Pancreas (tissue), 10 donors: ENCODE data around the gene SPO11. TPM values are rescaled to one million over a fixed set of nuclear protein-coding genes. Genes with fewer than 3 reads are reported as not detected.

ENCODE experiments used
- ATAC-seq, 4 donors: fragments of 200-7000 bp; cut with Tn5 transposase; one replicate each; pipeline versions ENCODE4 v1.8.0 to v1.9.1; 2020; ENCODE audit warnings: mild to moderate bottlenecking in 4 of 4, moderate library complexity in 4 of 4
- DNase-seq, 6 donors: peaks; one replicate each; pipeline ENCODE4 v3.0.0-alpha.2; 2020
- FAIRE-seq: peaks from 2 replicates; lab custom pipeline; 2012; peaks lifted over from hg19 to GRCh38; lab: Jason Lieb, UNC
- H3K27ac ChIP-seq, 4 donors: fragments of 200-600 bp; sonication (generic); 1 replicate in 3 of 4; 2 replicates in 1 of 4; pipeline versions ENCODE4 v1.5.0 to v1.8.0; 2020
- H3K27me3 ChIP-seq, 4 donors: fragments of 200-600 bp; one replicate each; pipeline ENCODE4 v1.8.0; 2021
- H3K36me3 ChIP-seq, 3 donors: fragments of 200-600 bp; sonication (generic) in 1 of 3; one replicate each; pipeline versions ENCODE4 v1.5.0 to v1.8.0; 2020 to 2021
- H3K4me1 ChIP-seq, 3 donors: fragments of 200-600 bp; one replicate each; pipeline ENCODE4 v1.8.0; 2021
- H3K4me3 ChIP-seq, 4 donors: fragments of 200-600 bp; sonication (generic) in 2 of 4; one replicate each; pipeline versions ENCODE4 v1.5.0 to v1.8.0; 2020 to 2021
- H3K9me3 ChIP-seq, 4 donors: fragments of 200-600 bp; one replicate each; pipeline ENCODE4 v1.8.0; 2021
- WGBS, 2 donors: extraction: QIAGEN DNeasy Blood & Tissue Kit; methylation state at CpG; one replicate each; pipeline ENCODE4 v1.1.7; 2013; 5-methylcytosine and 5-hydroxymethylcytosine counted together
- intact Hi-C, 3 donors: fragments of 100-400 bp; cut with DNase I; formaldehyde crosslinking; loops; one replicate each; pipeline versions ENCODE4 v1.11.1 to v1.14.2; 2022
- polyA plus RNA-seq, 2 donors: library from polyadenylated mRNA; stranded (reverse); fragments of 200-250 nt; gene quantifications; one replicate each; pipeline ENCODE4 v1.2.3, GENCODE V29; 2013
- total RNA-seq, 6 donors: library from RNA; stranded (reverse); fragmentation: NEBNext Ultra II Directional in 4 of 6; extraction: Animal tissue kit (Norgen Biotek cat#: 25700) in 4 of 6; gene quantifications; one replicate each; pipeline versions ENCODE4 v1.2.1 to v1.2.4, GENCODE V29; 2021 to 2023
- TF ChIP-seq, protein P1 (sequence below), 4 donors: fragments of 200-600 bp; sonication (generic) in 3 of 4; IDR thresholded peaks; one replicate each; pipeline versions ENCODE4 v1.5.0 to v1.8.0; 2021; ENCODE audit warnings: antibody characterized with exemption in 4 of 4
- donor health status: healthy with polysubstance abuse.
- donor health status: DM: no; HTN: no; CAD: no; lungs with moderate emphysema.
- donor health status: DM: no; HTN: no; CAD: no.
- donor health status: control.
- donor health status: control.
- donor health status: Bipolar disorder and iron deficiency.
- donor health status: DM: yes; HTN: yes; CAD: no.
- donor health status: DM: no; HTN: no; CAD: no.
- donor health status: DM: no; HTN: no; CAD: no.
- donor health status: DM: yes; HTN: yes; CAD: no.

The SPO11 gene
- total and polyA plus RNA-seq, 8 donors = not detected

DNA sequence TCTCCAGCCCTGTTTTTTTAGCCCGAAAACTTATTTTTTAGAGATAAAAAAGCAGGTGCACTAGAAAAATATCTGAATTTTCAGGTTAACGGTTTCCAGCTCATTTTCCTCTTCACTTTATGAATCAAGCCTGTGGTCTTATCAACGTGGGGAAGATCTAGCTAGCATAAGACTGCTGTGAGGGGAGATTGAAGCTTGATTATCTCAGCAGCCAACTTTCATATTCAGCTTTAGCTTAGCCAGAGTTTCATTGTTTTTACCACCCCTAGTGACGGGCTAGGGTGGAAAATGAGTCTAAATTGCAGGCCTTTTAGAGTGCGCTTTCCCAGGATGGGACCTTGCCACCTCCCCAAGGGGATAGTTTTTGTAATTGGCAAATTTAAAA, 49.7 kb downstream of the SPO11 start:
- H3K27me3 ChIP-seq = no peaks in the 10 kb centered on the region
- no peaks in the 10 kb centered on the region for H3K4me1 ChIP-seq
- no peak for DNase-seq
- no peaks in the 10 kb centered on the region for H3K9me3 ChIP-seq
- H3K36me3 ChIP-seq = peaks cover 1 to 29% (median 14%) of the 10 kb centered on the region in 3 donors
- intact Hi-C loops = loop anchor here in 2 of 3 donors (10.0 kb wide), 2 partner anchors 126 to 206 kb away; no protein-coding TSS in a partner anchor
- FAIRE-seq = no peak
- WGBS, 2 donors = 85 to 86% methylated on average over 5 of the region's 5 CpGs
- H3K27ac ChIP-seq = no peak overlapping the region
- ATAC-seq = no peak
- TF ChIP-seq, protein P1, sequence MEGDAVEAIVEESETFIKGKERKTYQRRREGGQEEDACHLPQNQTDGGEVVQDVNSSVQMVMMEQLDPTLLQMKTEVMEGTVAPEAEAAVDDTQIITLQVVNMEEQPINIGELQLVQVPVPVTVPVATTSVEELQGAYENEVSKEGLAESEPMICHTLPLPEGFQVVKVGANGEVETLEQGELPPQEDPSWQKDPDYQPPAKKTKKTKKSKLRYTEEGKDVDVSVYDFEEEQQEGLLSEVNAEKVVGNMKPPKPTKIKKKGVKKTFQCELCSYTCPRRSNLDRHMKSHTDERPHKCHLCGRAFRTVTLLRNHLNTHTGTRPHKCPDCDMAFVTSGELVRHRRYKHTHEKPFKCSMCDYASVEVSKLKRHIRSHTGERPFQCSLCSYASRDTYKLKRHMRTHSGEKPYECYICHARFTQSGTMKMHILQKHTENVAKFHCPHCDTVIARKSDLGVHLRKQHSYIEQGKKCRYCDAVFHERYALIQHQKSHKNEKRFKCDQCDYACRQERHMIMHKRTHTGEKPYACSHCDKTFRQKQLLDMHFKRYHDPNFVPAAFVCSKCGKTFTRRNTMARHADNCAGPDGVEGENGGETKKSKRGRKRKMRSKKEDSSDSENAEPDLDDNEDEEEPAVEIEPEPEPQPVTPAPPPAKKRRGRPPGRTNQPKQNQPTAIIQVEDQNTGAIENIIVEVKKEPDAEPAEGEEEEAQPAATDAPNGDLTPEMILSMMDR (IDR thresholded peaks at IDR 0.05) = no peak
- no peak overlapping the region for H3K4me3 ChIP-seq

GRCh38 chr20:57380081-57380750, 50.6 kb downstream of the SPO11 start:
- no peaks in the 10 kb centered on the region for H3K4me1 ChIP-seq
- no peak overlapping the region for H3K4me3 ChIP-seq
- intact Hi-C loops = loop anchor here in 2 of 3 donors (5.0 kb wide), 1 partner anchor 112 kb away; no protein-coding TSS in a partner anchor
- H3K36me3 ChIP-seq = peaks cover 0 to 20% (median 7%) of the 10 kb centered on the region in 3 donors
- no peaks in the 10 kb centered on the region for H3K9me3 ChIP-seq
- TF ChIP-seq, protein P1 (IDR thresholded peaks at IDR 0.05) = no peak
- FAIRE-seq (no peak), DNase-seq (peak in 1 of 6 donors; percentile 7), ATAC-seq (no peak)
- H3K27ac ChIP-seq = no peak overlapping the region
- WGBS, 2 donors = 84 to 85% methylated on average over 10 of the region's 10 CpGs
- H3K27me3 ChIP-seq = no peaks in the 10 kb centered on the region

DNA sequence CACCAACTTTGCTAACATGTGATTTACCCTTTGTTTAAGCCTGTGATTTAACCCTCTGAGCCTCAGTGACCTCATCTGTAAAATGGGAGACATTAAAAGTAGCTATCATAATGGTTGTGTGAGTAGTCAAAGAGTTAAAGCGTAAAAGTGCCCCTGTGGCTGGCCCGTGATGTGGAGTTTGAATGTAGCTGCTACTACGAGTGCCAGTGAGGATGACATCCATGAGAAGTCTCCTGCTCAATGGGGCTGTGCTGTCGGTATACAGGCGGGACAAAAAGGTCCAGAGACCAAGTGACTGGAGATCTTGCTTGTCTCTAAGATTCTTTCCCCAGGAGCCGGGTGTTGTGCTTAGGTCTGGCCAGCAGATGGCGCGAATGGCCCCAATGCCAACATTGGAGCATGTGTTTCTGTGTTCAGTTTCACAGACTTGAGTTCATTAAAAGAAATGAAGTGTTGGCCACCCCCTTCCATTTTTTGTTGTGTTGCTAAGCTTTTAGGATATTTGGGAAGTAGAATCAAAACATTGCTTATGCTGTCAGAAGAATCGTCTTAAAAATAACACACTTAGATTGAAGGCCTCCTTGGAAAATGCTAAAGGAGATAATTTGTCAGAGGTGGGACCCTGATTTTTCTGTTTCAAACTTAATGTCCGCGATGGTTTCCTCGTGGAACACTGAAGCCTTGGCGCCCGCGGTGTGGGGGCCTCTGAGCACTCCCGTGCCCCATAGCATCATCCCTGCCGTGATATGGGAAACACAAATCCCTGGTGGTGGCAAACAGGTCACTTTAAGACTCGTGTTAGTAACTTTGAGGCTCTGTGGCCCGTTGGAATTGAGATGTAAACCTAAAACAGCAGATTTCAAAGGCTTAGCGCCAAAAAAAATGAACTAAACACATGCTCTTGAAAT, 52.2 kb downstream of the SPO11 start:
- Histone ChIP-seq H3K4me3 (no peak overlapping the region), H3K9me3 (no peaks in the 10 kb centered on the region), H3K27me3 (no peaks in the 10 kb centered on the region), H3K36me3 (peaks cover 0 to 7% (median 4%) of the 10 kb centered on the region in 3 donors), H3K4me1 (no peaks in the 10 kb centered on the region), H3K27ac (no peak overlapping the region)
- intact Hi-C loops = loop anchor here in 2 of 3 donors (5.0 kb wide), 1 partner anchor 110 kb away; no protein-coding TSS in a partner anchor
- DNase-seq (peak; percentile 63 to 95 (median 82)), ATAC-seq (peak; percentile 77 to 98 (median 92)), FAIRE-seq (peak; percentile 37)
- 35 to 40% methylated on average over 20 of the region's 20 CpGs for WGBS, 2 donors
- TF ChIP-seq, protein P1 (IDR thresholded peaks at IDR 0.05) = peak; percentile 79 to 92 (median 84)

DNA sequence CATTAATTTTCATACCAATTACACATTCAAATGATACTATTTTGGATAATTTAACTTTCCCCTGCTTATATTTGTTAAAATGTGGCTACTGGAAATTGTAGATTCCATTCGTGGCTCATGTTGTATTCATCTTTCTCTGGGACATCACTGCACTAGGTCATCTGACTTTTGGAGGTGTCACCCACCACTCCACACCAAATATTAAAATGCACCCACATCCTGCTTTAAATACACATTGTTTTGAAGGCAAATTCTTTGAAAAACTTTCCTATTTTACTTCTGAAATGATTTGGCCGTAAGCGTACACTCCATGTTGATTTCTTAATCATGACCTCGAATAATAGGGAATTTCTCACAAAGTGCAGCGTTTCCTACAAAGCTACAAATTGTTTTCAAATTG, 52.9 kb downstream of the SPO11 start:
- no peak for FAIRE-seq
- Histone ChIP-seq H3K4me3 (no peak overlapping the region), H3K27ac (no peak overlapping the region), H3K9me3 (no peaks in the 10 kb centered on the region), H3K27me3 (no peaks in the 10 kb centered on the region), H3K36me3 (peaks cover 0 to 7% (median 0%) of the 10 kb centered on the region in 3 donors), H3K4me1 (no peaks in the 10 kb centered on the region)
- DNase-seq = no peak
- intact Hi-C loops = loop anchor here in 2 of 3 donors (5.0 kb wide), 1 partner anchor 110 kb away; no protein-coding TSS in a partner anchor
- TF ChIP-seq, protein P1 (IDR thresholded peaks at IDR 0.05) = no peak
- no peak for ATAC-seq
- WGBS, 2 donors = 83 to 90% methylated on average over 5 of the region's 5 CpGs
